Renal pelvis (tissue), 4 donors: ENCODE measurements around the gene OR9A4. TPM values are rescaled to one million over a fixed set of nuclear protein-coding genes. Genes with fewer than 3 reads are reported as not detected.

Experiments used
- DNase-seq: peaks from one replicate; pipeline ENCODE4 v3.0.0-alpha.2; 2013
- polyA plus RNA-seq, 3 donors: library from polyadenylated mRNA; unstranded; fragments of 120-200 nt; gene quantifications; one replicate each; pipeline ENCODE4 v1.2.1, GENCODE V29; 2013; ENCODE audit not compliant: insufficient read length in 3 of 3

OR9A4 gene
- polyA plus RNA-seq, 3 donors: not detected

GRCh38 chr7:141946796-141947195, 30.6 kb downstream of the OR9A4 start, which contains the start of gene CLEC5A:
TSS of gene CLEC5A (minus strand) at chr7:141946974. CDS start at chr7:141946292, 682 bp downstream.
- DNase-seq: no peak

DNA sequence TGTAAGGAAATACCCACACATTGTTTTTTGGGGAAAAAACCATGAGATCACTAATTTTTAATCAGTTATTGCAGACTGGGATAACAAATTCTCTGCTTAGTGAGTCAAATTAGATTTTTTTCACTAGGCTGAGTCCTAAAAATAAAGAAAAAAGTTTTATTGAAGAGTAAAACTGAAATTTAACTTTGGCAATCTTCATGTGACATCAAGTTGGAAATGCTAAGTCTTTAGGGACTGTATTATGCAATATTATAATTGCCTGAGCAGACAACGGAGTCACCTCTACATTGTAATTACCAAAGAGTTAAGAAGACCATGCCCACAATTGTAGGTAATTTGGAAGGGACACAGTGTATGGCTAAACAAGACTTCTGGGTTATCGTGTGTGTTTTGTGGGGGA, 32.8 kb downstream of the OR9A4 start:
- DNase-seq: no peak

DNA sequence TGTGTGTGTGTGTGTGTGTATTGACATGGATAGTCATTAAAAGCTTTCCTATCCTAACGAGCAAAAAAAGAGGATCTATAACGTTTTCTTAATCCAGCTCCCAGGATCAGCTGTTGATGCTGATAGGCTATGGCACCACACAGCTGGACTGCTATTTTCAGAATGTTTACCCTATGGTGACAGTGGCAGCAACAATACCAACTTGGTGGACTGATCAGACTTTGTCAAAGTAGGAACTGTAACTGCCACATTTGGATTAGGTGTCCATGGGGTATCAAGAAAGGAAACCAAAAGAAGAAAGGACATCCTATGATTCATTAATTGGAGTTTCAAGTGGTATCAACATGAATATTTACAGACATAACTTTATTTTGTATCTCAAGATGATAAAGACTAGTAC, 33.3 kb downstream of the OR9A4 start:
- DNase-seq: no peak

DNA sequence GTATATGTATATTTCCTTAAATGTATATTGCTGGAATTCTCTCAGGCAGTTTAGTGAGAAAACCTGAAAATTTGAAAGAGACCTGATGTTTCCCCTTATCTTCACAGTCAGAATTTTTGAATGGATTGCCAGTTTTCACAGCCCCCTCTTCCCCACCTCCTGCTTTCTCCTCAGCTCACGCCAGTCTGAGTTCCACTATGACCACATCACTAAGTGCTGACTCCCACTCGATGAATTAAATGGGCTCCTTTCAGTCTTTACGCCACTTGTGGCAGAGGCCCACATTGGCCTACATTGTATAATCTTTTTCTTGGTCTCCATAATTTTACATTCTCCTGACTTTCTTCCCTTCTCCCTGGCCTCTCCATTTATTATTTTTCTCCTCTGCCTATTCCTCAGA, 33.7 kb downstream of the OR9A4 start:
- DNase-seq: no peak

GRCh38 chr7:141950806-141951205, 34.6 kb downstream of the OR9A4 start:
- no peak for DNase-seq

GRCh38 chr7:141952461-141952860, 36.3 kb downstream of the OR9A4 start:
- no peak for DNase-seq

DNA sequence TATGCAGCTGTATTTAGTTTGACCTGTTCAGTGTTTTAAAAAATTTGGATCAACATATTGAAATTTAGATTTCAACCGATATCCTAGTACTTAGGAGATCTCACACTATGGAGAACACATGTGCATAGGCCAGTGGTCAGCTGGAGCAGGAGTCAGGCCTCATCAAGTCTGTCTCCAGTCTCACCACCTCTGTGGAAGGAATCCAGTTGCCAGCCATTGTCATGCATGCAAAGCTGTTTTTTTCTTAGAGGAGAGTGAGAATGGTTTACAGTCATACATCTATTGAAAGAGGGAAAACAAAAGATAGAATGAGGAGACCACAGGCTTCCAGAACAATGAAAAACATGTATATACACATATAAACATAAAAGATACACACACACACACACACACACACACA, 38.1 kb downstream of the OR9A4 start:
- DNase-seq: no peak

GRCh38 chr7:141956084-141956483, 39.9 kb downstream of the OR9A4 start:
- DNase-seq: no peak

- no peak for DNase-seq
Measured at GRCh38 chr7:141960687-141961422, 44.7 kb downstream of the OR9A4 start.

Other genes starting within 250 kb of the OR9A4 start
- 10 to 100 TPM; 25.2 to 36.3 (median 31.0) TPM for gene DENND11, start 214.2 kb upstream of the OR9A4 start, polyA plus RNA-seq
- gene WEE2, start 208.0 kb upstream of the OR9A4 start, polyA plus RNA-seq: under 1 TPM; 0.07 to 0.36 (median 0.30) TPM
- gene SSBP1, start 178.0 kb upstream of the OR9A4 start, polyA plus RNA-seq: 100 to 1,000 TPM; 122 to 133 (median 133) TPM
- 1 to 10 TPM in 2 of 3 donors, under 1 TPM in 1; 0.50 to 1.8 (median 1.6) TPM for gene TAS2R3, start 152.3 kb upstream of the OR9A4 start, polyA plus RNA-seq
- gene TAS2R4, start 139.7 kb upstream of the OR9A4 start, polyA plus RNA-seq: 1 to 10 TPM; 1.0 to 7.1 (median 5.1) TPM
- 10 to 100 TPM in 1 of 3 donors, 1 to 10 TPM in 2; 1.9 to 14.9 (median 10.0) TPM for gene TAS2R5, start 126.2 kb upstream of the OR9A4 start, polyA plus RNA-seq
- gene PRSS37, start 74.9 kb upstream of the OR9A4 start, polyA plus RNA-seq: under 1 TPM; 0.21 to 0.81 (median 0.74) TPM
- under 1 TPM; 0.19 to 0.55 (median 0.31) TPM for gene CLEC5A, start 30.6 kb downstream of the OR9A4 start, polyA plus RNA-seq
- gene TAS2R38, start 57.4 kb downstream of the OR9A4 start, polyA plus RNA-seq: not detected
- 10 to 100 TPM; 18.6 to 26.0 (median 24.4) TPM for gene MGAM, start 79.5 kb downstream of the OR9A4 start, polyA plus RNA-seq
- 1 to 10 TPM; 1.0 to 1.1 (median 1.0) TPM for gene MGAM2, start 195.3 kb downstream of the OR9A4 start, polyA plus RNA-seq